Activated T-helper 1 cell treated with anti-CD3 and anti-CD28 coated beads, Interleukin-2, amount 50 U/mL, for 16 hours (primary cell): ENCODE data around the gene TBC1D20.
A peak's percentile ranks its signal among the peaks of the same experiment; 100 is the strongest.
"Not testable (repeated sequence)": the region's sequence is repeated elsewhere in the genome, so short reads cannot be mapped to it uniquely, and the experiment has no call there.

Experiments
- DNase-seq, 2 donors: peaks; one replicate each; pipeline ENCODE4 v3.0.0-alpha.2; 2020; ENCODE audit warnings: low read depth in 1 of 2, low spot score in 1 of 2

The TBC1D20 gene

GRCh38 chr20:476561-477249 lies 14.4 kb upstream of the TBC1D20 start:
- not testable (repeated sequence) for DNase-seq

DNA sequence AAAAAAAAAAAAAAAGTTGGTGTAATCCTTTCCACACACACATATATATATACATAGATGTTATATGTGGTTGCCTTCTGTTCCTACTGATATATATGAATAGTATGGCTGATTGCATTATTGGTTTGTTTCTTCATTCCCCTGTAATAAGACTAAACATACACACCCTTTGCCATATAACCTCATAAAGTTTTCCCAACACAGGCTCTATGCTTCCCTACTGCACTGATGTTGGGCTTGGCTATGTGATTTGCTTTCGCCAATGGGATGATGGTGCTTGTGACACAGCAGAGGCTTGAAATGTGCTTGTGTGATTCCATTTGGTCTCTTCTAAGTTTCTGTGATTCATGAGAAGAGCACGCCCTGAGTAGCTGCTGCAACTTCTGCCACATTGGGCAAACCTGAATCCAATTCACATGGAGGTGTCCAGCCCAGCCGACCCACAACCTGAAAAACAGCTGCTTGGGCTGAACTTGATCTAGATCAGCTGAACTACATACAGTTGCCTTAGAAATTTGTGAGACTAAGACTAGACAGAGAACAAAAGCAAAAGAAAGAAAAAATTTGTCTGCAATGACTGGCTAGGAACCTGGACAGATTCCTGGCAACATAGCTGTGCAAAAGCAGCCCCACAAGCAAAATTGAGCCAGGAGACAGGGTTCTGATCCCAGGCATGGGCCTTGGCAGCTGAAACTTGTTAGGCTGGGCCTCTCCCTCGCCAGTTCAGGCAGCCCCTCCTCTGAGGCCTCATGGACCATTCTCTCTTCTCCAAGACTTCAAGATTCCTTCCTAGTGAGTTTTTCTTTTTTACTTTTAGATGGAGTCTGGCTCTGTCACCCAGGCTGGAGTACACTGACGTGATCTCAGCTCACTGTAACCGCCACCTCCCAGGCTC lies 13.4 kb upstream of the TBC1D20 start:
- DNase-seq, result no peak

DNA sequence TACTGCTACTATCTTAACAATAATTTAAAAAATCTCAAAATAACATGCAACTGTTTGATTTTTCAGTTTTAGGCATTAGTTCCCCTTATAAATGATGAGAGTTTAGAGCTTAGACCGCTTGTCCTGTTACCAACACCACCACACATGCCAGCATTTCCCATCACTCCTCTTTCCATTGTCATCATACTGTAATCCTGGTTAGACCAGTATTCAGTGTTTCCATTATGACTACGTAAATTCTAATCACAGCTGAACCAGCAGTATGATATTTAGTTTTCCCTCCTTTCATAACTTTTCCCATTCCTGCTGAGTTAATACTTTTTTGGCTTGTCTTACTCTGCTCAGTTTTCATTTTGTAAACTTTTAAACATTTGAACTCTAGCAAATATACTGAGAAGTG lies 12.2 kb upstream of the TBC1D20 start:
- DNase-seq, result no peak

DNA sequence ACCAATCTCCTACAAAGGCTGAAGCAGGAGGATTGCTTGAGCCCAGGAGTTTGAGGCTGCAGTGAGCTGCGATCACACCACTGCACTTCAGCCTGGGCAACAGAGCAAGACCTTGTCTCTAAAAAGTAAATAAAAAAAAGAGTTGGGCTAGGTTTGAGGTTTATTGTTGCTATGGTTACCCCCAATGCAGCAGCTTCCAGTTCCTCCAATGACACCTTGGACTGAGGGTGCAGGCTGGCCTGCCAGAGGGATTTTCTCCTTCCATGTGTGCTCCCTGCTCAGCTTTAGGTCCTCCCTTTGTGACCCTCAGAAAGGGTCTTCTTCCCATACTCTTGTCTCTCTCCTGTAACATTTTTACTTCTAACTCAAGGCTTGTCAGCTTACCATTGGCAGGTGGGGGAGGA lies 10.6 kb upstream of the TBC1D20 start:
- DNase-seq, result no peak

GRCh38 chr20:472137-472846 lies 10.0 kb upstream of the TBC1D20 start:
- DNase-seq, result no peak

DNA sequence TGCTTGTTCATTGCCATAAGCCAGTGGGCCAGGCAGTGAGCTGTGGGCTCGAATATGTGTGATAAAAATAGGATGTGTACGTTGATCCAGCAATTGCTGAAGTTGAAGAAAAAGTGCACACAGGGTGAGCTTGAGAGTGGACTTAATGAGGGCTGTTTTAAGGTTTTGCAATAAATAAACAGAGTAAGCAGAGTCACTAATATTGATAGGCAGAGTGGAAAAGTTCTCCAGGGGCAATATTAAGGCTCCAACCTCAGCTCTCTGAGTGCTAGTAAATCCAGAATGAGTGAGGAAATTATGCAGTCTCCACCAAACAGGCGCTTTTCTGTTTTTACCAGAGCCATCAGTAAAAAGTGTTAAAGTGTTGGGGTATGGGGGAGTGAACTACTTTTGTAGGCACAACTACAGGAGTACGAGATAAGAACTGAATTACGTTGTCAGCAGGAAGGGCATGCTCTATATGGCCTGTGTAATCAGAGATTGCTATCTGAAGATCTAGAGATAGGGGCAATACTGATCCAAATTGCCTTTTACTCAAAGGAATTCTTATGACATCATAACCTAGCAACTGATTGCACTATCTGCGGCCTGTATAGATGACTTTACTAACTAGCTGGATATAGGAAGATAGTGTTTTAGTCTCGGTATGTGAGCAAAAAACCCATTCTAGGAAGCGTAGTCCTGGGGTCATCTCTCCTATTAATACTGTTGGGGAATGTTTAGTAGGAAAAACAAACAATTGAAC lies 7.6 kb upstream of the TBC1D20 start:
- DNase-seq, result no peak

DNA sequence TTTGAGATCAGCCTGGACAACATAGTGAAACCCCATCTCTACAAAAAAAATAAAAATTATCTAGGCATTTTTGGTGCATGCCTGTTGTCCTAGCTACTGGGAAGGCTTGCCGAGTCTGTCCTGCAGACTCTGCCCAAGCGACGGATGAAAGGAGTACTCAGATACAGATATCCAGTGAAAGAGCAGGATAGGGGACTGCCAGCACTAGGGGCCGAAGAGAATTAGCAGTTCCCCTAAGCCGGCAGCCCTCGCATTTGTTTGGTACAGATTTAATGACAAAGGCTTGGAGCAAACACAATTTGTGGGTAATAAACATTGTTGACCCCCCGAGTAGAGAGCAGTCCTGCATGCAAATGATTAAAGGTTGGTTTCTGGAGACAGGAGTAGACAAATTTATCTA lies 5.4 kb upstream of the TBC1D20 start:
- DNase-seq, result no peak

GRCh38 chr20:461254-462198 lies 807 bp downstream of the TBC1D20 start:
- DNase-seq, result peak; percentile 17 to 28

DNA sequence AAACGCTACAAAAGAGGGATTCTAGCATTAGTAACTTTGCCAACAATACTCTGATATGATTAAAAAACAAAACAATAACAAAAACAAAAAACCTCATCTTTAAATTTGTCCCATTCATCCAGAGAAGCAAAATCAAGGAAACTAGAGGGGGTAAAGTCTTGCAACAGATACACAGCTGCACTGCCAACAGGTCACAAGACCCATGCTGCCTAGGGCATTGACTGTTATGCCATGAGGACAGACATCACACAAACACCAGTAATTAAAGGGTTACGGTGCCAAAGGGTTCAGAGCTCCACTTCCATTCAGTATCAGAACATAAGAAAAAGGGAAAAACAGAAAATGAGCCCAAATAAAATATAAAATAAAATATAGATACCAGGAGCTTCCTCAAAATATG lies 1.6 kb downstream of the TBC1D20 start:
- no peak for DNase-seq

GRCh38 chr20:460180-460579 lies 2.2 kb downstream of the TBC1D20 start:
- no peak for DNase-seq

- DNase-seq, result no peak
Observed at GRCh38 chr20:458776-459175, 3.6 kb downstream of the TBC1D20 start.

DNA sequence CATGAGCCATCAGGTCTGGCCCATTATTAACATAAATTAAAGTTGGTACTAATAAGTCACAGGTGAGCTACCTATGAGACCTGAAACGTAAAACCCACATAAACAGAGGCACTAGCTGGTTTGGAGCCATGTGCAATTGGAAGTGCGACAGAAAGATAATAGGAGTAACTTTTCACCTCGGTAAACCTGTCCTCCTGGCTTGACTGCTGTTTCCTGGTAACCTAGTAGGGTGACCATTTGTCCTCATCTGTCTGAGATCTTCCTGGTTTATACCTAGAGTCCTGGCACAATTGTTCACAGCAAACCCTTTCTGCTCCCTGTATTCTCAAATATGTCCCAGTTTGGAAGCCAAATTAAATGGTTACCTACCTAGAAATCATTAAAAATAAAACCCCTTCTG lies 7.4 kb downstream of the TBC1D20 start:
- no peak for DNase-seq

DNA sequence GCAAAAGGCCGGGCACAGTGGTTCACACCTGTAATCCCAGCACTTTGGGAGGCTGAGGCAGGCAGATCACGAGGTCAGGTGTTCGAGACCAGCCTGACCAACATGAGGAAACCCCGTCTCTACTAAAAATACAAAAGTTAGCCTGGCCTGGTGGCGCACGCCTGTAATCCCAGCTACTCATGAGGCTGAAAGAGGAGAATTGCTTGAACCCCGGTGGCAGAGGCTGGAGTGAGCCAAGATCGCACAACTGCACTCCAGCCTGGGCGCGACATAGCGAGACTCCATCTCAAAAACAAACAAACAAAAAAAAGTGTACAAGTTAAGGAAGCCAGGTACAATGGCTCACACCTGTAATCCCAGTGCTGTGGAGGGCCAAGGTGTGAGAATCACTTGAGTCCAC lies 10.3 kb downstream of the TBC1D20 start:
- not testable (repeated sequence) for DNase-seq

DNA sequence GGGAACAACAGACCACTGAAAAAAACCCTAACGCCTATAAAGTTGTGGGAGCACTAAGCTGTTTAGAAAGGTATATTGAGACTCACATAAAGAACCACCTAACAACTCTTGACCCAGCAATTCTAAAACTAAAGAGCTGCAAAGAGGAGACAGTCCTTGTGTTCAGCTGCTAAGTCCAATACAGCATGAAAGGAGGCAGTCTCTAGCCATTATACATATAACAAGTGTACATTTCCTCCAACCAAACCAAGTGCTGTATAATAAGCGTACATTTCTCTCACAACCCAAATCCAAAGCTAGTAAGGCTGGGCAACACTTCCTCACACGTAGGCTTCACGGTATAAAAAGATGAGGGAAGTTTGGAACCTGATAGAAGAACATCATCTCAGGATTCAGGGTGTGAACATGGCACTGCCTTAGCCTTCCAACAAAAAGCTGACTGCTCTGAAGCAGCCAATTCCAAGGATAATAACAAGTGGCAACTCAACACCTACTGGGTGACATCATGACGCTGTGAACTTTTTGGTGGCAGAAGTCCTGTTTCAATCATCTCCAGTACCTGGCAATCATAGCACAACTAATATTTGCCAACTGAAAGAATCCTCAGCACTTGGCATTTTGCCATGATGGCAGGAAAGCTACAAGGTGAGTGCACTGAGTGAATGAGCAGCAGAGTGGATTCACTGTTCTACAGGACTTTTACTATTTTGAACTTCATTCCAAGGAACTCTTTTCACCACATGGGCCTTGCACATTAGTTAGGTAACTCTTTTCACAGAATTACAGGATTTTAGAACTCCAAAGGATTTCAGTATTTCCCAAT lies 16.6 kb downstream of the TBC1D20 start:
- no peak for DNase-seq

DNA sequence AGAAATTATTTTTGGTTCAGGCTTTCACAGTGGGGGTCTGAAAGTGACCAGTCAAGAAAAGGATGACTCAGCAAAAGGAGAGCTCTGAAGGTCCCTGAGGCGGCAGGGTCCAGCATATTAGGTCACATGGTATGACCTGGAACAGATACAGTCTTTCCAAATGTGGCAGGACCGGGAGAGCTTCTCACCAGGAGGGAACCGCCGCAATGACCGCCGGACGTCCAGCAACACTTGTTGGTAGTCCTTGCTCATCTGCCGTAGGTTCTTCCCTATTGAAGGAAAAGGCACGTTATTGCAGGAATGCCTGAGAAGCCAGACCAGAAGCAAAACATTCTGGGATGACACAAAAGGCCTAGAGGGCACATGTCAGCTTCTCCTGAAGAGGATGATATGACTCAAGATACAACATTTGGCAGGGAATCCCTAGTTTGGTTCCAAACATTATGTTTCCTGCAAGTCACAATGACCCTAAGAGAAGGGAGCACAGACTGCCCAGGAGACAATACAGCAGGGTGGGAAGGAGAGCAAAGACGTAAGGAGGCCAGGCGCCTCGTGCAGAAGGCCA lies 17.4 kb downstream of the TBC1D20 start:
- DNase-seq, result no peak

GRCh38 chr20:444117-444516 lies 18.2 kb downstream of the TBC1D20 start:
- no peak for DNase-seq

DNA sequence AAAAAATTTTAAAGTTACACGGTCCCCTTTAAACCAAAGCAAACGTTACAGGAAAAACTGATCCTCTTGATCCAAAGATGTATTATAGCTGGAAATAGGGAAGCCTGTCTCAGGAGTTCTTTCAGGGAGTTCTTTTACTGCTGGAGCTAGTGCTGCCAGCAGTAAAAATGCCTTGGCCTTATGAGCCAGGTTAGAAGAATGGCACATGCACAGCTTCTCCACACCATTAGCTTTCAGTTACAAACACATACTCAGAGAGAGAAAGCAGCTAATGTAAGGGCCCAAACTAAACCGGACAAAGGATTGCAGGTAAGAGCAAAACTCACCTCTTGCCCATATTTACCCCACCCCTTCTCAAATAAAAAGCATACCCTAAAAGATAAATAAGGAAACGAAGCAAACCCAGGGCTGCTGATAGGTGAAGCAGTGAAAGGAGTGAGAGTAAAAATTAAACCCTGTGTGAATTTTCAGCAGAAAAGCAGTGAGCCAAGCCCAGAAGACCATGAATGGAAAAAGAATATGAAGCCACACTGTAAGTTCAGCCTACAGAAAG lies 19.0 kb downstream of the TBC1D20 start:
- DNase-seq, result no peak

GRCh38 chr20:440636-441035 lies 21.7 kb downstream of the TBC1D20 start:
- no peak for DNase-seq

DNA sequence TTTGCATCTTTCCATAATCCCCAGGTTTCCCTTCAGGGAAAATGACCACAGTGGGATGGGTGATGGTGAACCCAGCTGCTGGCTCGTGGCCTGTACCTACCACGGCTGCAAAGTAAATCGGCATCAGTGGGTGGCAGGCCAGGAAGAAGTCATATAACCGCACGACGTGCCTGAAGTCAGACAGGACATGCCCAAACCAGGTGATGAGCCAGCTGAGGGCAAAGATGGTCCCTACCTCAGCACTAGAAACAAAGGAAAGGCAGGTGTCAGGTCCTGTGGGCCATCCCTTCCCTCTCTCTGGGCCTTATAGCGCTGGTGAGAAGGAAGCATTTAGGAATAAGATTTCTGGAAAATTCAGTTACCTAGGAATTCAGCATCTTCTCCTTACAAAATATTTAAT lies 22.2 kb downstream of the TBC1D20 start:
- no peak for DNase-seq
